ENCODE data around the gene ERC2.

DNA sequence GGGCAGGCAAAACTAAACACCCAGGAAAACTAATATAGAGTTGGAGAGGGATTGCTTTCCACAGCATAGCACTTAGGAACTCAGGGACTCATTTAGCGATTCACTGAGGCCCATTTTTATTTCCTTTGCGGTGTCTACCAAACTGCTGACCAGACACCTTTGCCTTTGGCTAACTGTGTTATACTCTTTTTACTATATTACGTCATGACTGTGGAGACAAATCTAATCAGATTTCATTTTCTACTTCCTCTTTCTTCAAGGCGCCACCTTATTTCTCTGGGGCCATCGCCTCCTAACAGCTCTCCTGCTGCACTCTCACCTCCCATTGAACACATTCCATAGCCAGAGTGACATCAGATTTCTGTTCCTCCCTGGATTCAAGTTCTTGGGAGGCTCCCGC is 765.4 kb downstream of the ERC2 start:
- TF ChIP-seq, protein P1, sequence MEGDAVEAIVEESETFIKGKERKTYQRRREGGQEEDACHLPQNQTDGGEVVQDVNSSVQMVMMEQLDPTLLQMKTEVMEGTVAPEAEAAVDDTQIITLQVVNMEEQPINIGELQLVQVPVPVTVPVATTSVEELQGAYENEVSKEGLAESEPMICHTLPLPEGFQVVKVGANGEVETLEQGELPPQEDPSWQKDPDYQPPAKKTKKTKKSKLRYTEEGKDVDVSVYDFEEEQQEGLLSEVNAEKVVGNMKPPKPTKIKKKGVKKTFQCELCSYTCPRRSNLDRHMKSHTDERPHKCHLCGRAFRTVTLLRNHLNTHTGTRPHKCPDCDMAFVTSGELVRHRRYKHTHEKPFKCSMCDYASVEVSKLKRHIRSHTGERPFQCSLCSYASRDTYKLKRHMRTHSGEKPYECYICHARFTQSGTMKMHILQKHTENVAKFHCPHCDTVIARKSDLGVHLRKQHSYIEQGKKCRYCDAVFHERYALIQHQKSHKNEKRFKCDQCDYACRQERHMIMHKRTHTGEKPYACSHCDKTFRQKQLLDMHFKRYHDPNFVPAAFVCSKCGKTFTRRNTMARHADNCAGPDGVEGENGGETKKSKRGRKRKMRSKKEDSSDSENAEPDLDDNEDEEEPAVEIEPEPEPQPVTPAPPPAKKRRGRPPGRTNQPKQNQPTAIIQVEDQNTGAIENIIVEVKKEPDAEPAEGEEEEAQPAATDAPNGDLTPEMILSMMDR (IDR thresholded peaks at IDR 0.05), result no peak
- TF ChIP-seq POLR2AphosphoS2 (conservative IDR thresholded peaks at IDR 0.05; ENCODE audit: low read length) (no peak), POLR2A (IDR thresholded peaks at IDR 0.05; ENCODE audit: low read length) (no peak), ZFP36 (IDR thresholded peaks at IDR 0.05; ENCODE audit: borderline replicate concordance, partially characterized antibody) (no peak), EP300 (IDR thresholded peaks at IDR 0.05) (no peak), CBX2 (IDR thresholded peaks at IDR 0.05; ENCODE audit: borderline replicate concordance, low read depth) (no peak), RNF2 (IDR thresholded peaks at IDR 0.05; ENCODE audit: borderline replicate concordance, low read depth) (no peak)
- TF ChIP-seq, protein P2, sequence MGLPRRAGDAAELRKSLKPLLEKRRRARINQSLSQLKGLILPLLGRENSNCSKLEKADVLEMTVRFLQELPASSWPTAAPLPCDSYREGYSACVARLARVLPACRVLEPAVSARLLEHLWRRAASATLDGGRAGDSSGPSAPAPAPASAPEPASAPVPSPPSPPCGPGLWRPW (IDR thresholded peaks at IDR 0.05), result no peak
